ENCODE measurements around the gene NRXN2. TPM values are rescaled to one million over a fixed set of nuclear protein-coding genes. Genes with fewer than 3 reads are reported as not detected.

NRXN2 gene
- total RNA-seq, 1 experiment from 2014 or later, result not detected

- Mint-ChIP-seq H3K4me3 (ENCODE audit: unreplicated experiment) (no peak overlapping the region), H3K27me3 (ENCODE audit: insufficient read depth, unreplicated experiment) (peaks cover 48% of the 10 kb centered on the region), H3K9me3 (ENCODE audit: unreplicated experiment) (no peaks in the 10 kb centered on the region), H3K4me1 (ENCODE audit: insufficient read depth, unreplicated experiment) (no peaks in the 10 kb centered on the region), H3K27ac (ENCODE audit: low read depth, unreplicated experiment) (no peak overlapping the region), H3K36me3 (ENCODE audit: insufficient read depth, unreplicated experiment) (no peaks in the 10 kb centered on the region)
- POLR2A ChIA-PET, result no interaction called here
- CTCF ChIA-PET, result interaction anchor here (0.8 kb wide), 2 partner anchors 30 to 156 kb away, joined by 4 to 5 read pairs; no protein-coding TSS in a partner anchor
- intact Hi-C loops (cut with micrococcal nuclease), result no loop called here
- no TSS peak for BruUV-seq (replicated peaks)
- TF ChIP-seq, protein P1, sequence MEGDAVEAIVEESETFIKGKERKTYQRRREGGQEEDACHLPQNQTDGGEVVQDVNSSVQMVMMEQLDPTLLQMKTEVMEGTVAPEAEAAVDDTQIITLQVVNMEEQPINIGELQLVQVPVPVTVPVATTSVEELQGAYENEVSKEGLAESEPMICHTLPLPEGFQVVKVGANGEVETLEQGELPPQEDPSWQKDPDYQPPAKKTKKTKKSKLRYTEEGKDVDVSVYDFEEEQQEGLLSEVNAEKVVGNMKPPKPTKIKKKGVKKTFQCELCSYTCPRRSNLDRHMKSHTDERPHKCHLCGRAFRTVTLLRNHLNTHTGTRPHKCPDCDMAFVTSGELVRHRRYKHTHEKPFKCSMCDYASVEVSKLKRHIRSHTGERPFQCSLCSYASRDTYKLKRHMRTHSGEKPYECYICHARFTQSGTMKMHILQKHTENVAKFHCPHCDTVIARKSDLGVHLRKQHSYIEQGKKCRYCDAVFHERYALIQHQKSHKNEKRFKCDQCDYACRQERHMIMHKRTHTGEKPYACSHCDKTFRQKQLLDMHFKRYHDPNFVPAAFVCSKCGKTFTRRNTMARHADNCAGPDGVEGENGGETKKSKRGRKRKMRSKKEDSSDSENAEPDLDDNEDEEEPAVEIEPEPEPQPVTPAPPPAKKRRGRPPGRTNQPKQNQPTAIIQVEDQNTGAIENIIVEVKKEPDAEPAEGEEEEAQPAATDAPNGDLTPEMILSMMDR (IDR thresholded peaks at IDR 0.05; ENCODE audit: unreplicated experiment), result no peak
- DNase-seq (ENCODE audit: unreplicated experiment), result no peak
These were observed 118.3 kb downstream of the NRXN2 start for GRCh38 chr11:64604458-64605243.

- CTCF ChIA-PET, result interaction anchor here (1.3 kb wide), 1 partner anchor 118 kb away, joined by 3 read pairs; no protein-coding TSS in a partner anchor
- Mint-ChIP-seq H3K4me3 (ENCODE audit: unreplicated experiment) (no peak overlapping the region), H3K27me3 (ENCODE audit: insufficient read depth, unreplicated experiment) (peaks cover 37% of the 10 kb centered on the region), H3K27ac (ENCODE audit: low read depth, unreplicated experiment) (no peak overlapping the region), H3K4me1 (ENCODE audit: insufficient read depth, unreplicated experiment) (no peaks in the 10 kb centered on the region), H3K9me3 (ENCODE audit: unreplicated experiment) (no peaks in the 10 kb centered on the region), H3K36me3 (ENCODE audit: insufficient read depth, unreplicated experiment) (no peaks in the 10 kb centered on the region)
- TF ChIP-seq, protein P1 (IDR thresholded peaks at IDR 0.05; ENCODE audit: unreplicated experiment), result no peak
- intact Hi-C loops (cut with micrococcal nuclease), result no loop called here
- BruUV-seq (replicated peaks), result no TSS peak
- DNase-seq (ENCODE audit: unreplicated experiment), result no peak
- POLR2A ChIA-PET, result no interaction called here
These were observed 119.4 kb downstream of the NRXN2 start for GRCh38 chr11:64603411-64604110.

GRCh38 chr11:64602466-64603070, 120.4 kb downstream of the NRXN2 start:
- TF ChIP-seq, protein P1 (IDR thresholded peaks at IDR 0.05; ENCODE audit: unreplicated experiment), result no peak
- intact Hi-C loops (cut with micrococcal nuclease), result no loop called here
- Mint-ChIP-seq H3K36me3 (ENCODE audit: insufficient read depth, unreplicated experiment) (no peaks in the 10 kb centered on the region), H3K4me1 (ENCODE audit: insufficient read depth, unreplicated experiment) (no peaks in the 10 kb centered on the region), H3K4me3 (ENCODE audit: unreplicated experiment) (no peak overlapping the region), H3K27me3 (ENCODE audit: insufficient read depth, unreplicated experiment) (peaks cover 30% of the 10 kb centered on the region), H3K9me3 (ENCODE audit: unreplicated experiment) (no peaks in the 10 kb centered on the region), H3K27ac (ENCODE audit: low read depth, unreplicated experiment) (no peak overlapping the region)
- ChIA-PET CTCF (interaction anchor here (1.3 kb wide), 1 partner anchor 117 kb away, joined by 3 read pairs; no protein-coding TSS in a partner anchor), POLR2A (no interaction called here)
- DNase-seq (ENCODE audit: unreplicated experiment), result no peak
- BruUV-seq (replicated peaks), result no TSS peak

All from MCF 10A (cell line).